Measurements from ENCODE around the gene REC114. TPM values are rescaled to one million over a fixed set of nuclear protein-coding genes. Genes with fewer than 3 reads are reported as not detected.
"Not testable (repeated sequence)": the region's sequence is repeated elsewhere in the genome, so short reads cannot be mapped to it uniquely, and the experiment has no call there.

Gene REC114
- total RNA-seq, result not detected

GRCh38 chr15:73442968-73443367 lies at the start of gene REC114:
Gene REC114 (plus strand): TSS chr15:73443164. CDS start chr15:73443186, 22 bp downstream.
- no peak for ATAC-seq
- no peak within 1 kb of the TSS for H3K27ac Mint-ChIP-seq
- no peak for DNase-seq (ENCODE audit: low spot score in 2 of 2)
- H3K9me3 Mint-ChIP-seq, result peaks cover 0 to 5% of the 10 kb centered on the region in 2 donors
- H3K36me3 Mint-ChIP-seq, result no peaks in the 10 kb centered on the region

- ATAC-seq, result no peak
- H3K36me3 Mint-ChIP-seq, result no peaks in the 10 kb centered on the region
- no peak overlapping the region for H3K27ac Mint-ChIP-seq
Observed at GRCh38 chr15:73393336-73393735, 49.6 kb upstream of the REC114 start.

GRCh38 chr15:73394782-73395181 lies 48.2 kb upstream of the REC114 start:
- DNase-seq (ENCODE audit: low spot score in 2 of 2), result no peak
- Mint-ChIP-seq H3K36me3 (no peaks in the 10 kb centered on the region), H3K9me3 (no peaks in the 10 kb centered on the region), H3K27ac (no peak overlapping the region)
- no peak for ATAC-seq

More at GRCh38 chr15:73393336-73393735, 49.6 kb upstream of the REC114 start:
- no peaks in the 10 kb centered on the region for H3K9me3 Mint-ChIP-seq
- DNase-seq (ENCODE audit: low spot score in 2 of 2), result no peak

- DNase-seq (ENCODE audit: low spot score in 2 of 2) (no peak), ATAC-seq (no peak)
- no peaks in the 10 kb centered on the region for H3K36me3 Mint-ChIP-seq
- H3K9me3 Mint-ChIP-seq, result no peaks in the 10 kb centered on the region
- no peak overlapping the region for H3K27ac Mint-ChIP-seq
Observed at GRCh38 chr15:73395671-73396070, 47.3 kb upstream of the REC114 start.

- no peak for ATAC-seq
- DNase-seq (ENCODE audit: low spot score in 2 of 2), result no peak
- Mint-ChIP-seq H3K27ac (no peak overlapping the region), H3K36me3 (no peaks in the 10 kb centered on the region), H3K9me3 (no peaks in the 10 kb centered on the region)
Observed at GRCh38 chr15:73397461-73397860, 45.5 kb upstream of the REC114 start.

GRCh38 chr15:73398861-73399260 lies 44.1 kb upstream of the REC114 start:
- ATAC-seq, result no peak
- no peak for DNase-seq (ENCODE audit: low spot score in 2 of 2)
- H3K9me3 Mint-ChIP-seq, result no peaks in the 10 kb centered on the region
- no peak overlapping the region for H3K27ac Mint-ChIP-seq
- H3K36me3 Mint-ChIP-seq, result no peaks in the 10 kb centered on the region

GRCh38 chr15:73400222-73400621 lies 42.7 kb upstream of the REC114 start:
- not testable (repeated sequence) for ATAC-seq; DNase-seq (ENCODE audit: low spot score in 2 of 2); H3K36me3 Mint-ChIP-seq; H3K9me3 Mint-ChIP-seq; H3K27ac Mint-ChIP-seq

GRCh38 chr15:73403171-73403570 lies 39.8 kb upstream of the REC114 start:
- DNase-seq (ENCODE audit: low spot score in 2 of 2) (no peak), ATAC-seq (no peak)
- Mint-ChIP-seq H3K36me3 (no peaks in the 10 kb centered on the region), H3K9me3 (no peaks in the 10 kb centered on the region), H3K27ac (no peak overlapping the region)

GRCh38 chr15:73414876-73415275 lies 28.1 kb upstream of the REC114 start:
- Mint-ChIP-seq H3K9me3 (no peaks in the 10 kb centered on the region), H3K36me3 (no peaks in the 10 kb centered on the region), H3K27ac (no peak overlapping the region)
- ATAC-seq (no peak), DNase-seq (ENCODE audit: low spot score in 2 of 2) (no peak)

GRCh38 chr15:73424506-73424905 lies 18.5 kb upstream of the REC114 start:
- Mint-ChIP-seq H3K27ac (no peak overlapping the region), H3K36me3 (no peaks in the 10 kb centered on the region), H3K9me3 (no peaks in the 10 kb centered on the region)
- DNase-seq (ENCODE audit: low spot score in 2 of 2) (no peak), ATAC-seq (no peak)

- H3K9me3 Mint-ChIP-seq, result no peaks in the 10 kb centered on the region
- DNase-seq (ENCODE audit: low spot score in 2 of 2), result no peak
- ATAC-seq, result no peak
- no peaks in the 10 kb centered on the region for H3K36me3 Mint-ChIP-seq
- H3K27ac Mint-ChIP-seq, result no peak overlapping the region
Observed at GRCh38 chr15:73425510-73425909, 17.5 kb upstream of the REC114 start.

- DNase-seq (ENCODE audit: low spot score in 2 of 2), result no peak
- ATAC-seq, result peak in 1 of 2 donors; percentile 59
- Mint-ChIP-seq H3K27ac (no peak overlapping the region), H3K36me3 (no peaks in the 10 kb centered on the region), H3K9me3 (no peaks in the 10 kb centered on the region)
Observed at GRCh38 chr15:73426323-73426994, 16.5 kb upstream of the REC114 start.

- ATAC-seq; H3K9me3 Mint-ChIP-seq; H3K27ac Mint-ChIP-seq; DNase-seq (ENCODE audit: low spot score in 2 of 2); H3K36me3 Mint-ChIP-seq: not testable (repeated sequence)
Observed at GRCh38 chr15:73431329-73431728, 11.6 kb upstream of the REC114 start.

- no peak for DNase-seq (ENCODE audit: low spot score in 2 of 2)
- Mint-ChIP-seq H3K9me3 (no peaks in the 10 kb centered on the region), H3K36me3 (no peaks in the 10 kb centered on the region), H3K27ac (no peak overlapping the region)
- ATAC-seq, result no peak
Observed at GRCh38 chr15:73433873-73434272, 9.1 kb upstream of the REC114 start.

- ATAC-seq, result no peak
- Mint-ChIP-seq H3K9me3 (no peaks in the 10 kb centered on the region), H3K36me3 (no peaks in the 10 kb centered on the region), H3K27ac (no peak overlapping the region)
- DNase-seq (ENCODE audit: low spot score in 2 of 2), result no peak
Observed at GRCh38 chr15:73436613-73437012, 6.4 kb upstream of the REC114 start.

- DNase-seq (ENCODE audit: low spot score in 2 of 2) (no peak), ATAC-seq (no peak)
- H3K27ac Mint-ChIP-seq, result no peak overlapping the region
- H3K36me3 Mint-ChIP-seq, result no peaks in the 10 kb centered on the region
- no peaks in the 10 kb centered on the region for H3K9me3 Mint-ChIP-seq
Observed at GRCh38 chr15:73437543-73438109, 5.3 kb upstream of the REC114 start.

GRCh38 chr15:73438651-73439050 lies 4.3 kb upstream of the REC114 start:
- ATAC-seq (no peak), DNase-seq (ENCODE audit: low spot score in 2 of 2) (no peak)
- H3K9me3 Mint-ChIP-seq, result no peaks in the 10 kb centered on the region

GRCh38 chr15:73440571-73440970 lies 2.4 kb upstream of the REC114 start:
- DNase-seq (ENCODE audit: low spot score in 2 of 2), result no peak
- ATAC-seq, result no peak
- Mint-ChIP-seq H3K36me3 (no peaks in the 10 kb centered on the region), H3K9me3 (no peaks in the 10 kb centered on the region), H3K27ac (no peak overlapping the region)

More at GRCh38 chr15:73438651-73439050, 4.3 kb upstream of the REC114 start:
- Mint-ChIP-seq H3K36me3 (no peaks in the 10 kb centered on the region), H3K27ac (no peak overlapping the region)
